ENCODE data around the gene LMF1. TPM values are rescaled to one million over a fixed set of nuclear protein-coding genes. Genes with fewer than 3 reads are reported as not detected.

LMF1 gene
- total and polyA plus RNA-seq, 9 of the 15 experiments (the other 6 are each of a cell fraction or from before 2014, with no cell fraction given), result 0.11 to 1.6 (median 0.55) TPM; not detected in 1

DNA sequence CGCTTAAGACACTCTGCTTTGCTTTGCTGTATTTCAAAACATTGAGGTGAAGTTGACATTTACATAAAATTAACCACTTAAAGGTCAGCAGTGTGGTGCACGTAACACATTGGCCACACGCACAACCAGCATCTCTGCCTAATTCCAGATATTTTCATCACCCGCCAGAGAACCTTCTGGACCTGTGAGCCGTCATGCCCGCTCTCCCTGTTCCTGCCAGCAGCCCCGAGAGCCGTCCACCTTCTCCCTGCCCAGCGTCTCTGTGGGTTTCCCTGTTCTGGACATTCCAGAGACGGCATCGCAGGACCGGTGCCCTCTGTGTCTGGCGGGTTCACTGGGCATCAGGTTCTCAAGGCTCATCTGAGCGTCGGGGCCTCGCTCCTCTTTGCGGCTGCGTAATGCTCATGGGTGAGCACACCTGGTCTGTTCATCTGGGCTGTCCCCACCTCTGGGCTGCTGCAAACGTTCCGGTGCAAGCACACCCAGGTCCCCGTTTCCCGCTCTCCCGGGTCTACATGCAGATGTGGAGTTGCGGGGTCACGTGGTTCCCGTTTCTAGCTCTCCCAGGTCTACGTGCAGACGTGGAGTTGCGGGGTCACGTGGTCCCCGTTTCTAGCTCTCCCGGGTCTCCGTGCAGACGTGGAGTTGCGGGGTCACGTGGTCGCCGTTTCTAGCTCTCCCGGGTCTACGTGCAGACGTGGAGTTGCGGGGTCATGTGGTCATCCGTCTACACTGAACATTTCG is 122.1 kb downstream of the LMF1 start (continued):
- peak; percentile 68 for TF ChIP-seq TFE3 (CRISPR knock-in tag; IDR thresholded peaks at IDR 0.05)

DNA sequence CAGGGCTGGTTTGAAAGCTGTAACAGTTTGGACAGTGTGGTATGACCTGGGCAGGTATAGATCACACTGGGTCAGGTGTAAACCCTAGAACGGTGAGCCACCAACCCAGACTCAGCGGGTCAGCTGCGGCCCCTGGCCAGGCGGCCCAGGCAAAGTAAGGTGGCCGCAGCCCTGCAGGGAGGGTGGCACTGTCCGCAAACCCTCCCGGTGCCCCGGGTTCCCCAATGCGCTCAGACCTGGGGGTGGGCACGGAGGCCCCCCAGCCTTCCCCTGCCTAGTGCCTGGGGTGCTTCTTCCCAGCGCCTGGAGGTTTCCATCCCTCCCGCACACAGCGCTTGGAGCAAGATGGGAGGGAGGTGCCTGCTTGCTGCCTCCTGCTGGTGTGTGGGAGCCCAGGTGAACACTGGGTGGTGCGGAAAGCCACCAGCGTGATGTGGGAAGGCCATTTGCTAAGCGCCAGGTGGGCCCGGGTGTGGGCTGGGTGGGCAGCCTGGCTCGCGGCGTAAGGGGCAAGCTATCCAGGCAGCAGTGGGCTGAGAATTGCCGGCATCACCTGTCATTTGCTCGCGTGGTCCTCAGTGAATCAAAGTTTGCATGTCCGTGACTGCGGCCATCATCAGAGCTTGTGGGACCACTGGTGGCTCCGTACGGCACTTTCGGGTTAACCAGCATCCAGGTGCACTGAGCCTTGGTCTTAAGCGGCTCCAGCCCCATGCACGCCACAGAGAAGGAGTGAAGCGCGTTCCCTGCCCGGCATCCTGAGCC is 122.9 kb downstream of the LMF1 start:
- Histone ChIP-seq H4K20me1 (replicated peaks; ENCODE audit: control insufficient read depth, insufficient read depth, low read length) (no peaks in the 10 kb centered on the region), H3K27ac (ENCODE audit: extremely low read depth, low read depth, low read length) (no peak overlapping the region), H3K4me1 (replicated peaks in 1 of 2; ENCODE audit: control insufficient read depth in 2 of 2, insufficient read depth in 2 of 2, low read length in 2 of 2) (peaks cover 0 to 34% of the 10 kb centered on the region in 2 experiments; a peak in 2 of 5 replicates), H3K36me3 (ENCODE audit: control insufficient read depth, insufficient read depth, low read length) (no peaks in the 10 kb centered on the region), H3K4me3 (no peak overlapping the region), H3K9me3 (replicated peaks; ENCODE audit: control insufficient read depth, insufficient read depth, low read depth, low read length) (no peaks in the 10 kb centered on the region; the same call in 1 of the 2 replicates), H3K9ac (ENCODE audit: insufficient read depth in 1 of 2, low read depth in 2 of 2, low read length in 2 of 2) (no peak overlapping the region), H3K79me2 (ENCODE audit: control insufficient read depth, insufficient read depth, low read length) (no peaks in the 10 kb centered on the region), H3K9me1 (ENCODE audit: control insufficient read depth, insufficient read depth, low read length) (no peaks in the 10 kb centered on the region), H3K27me3 (ENCODE audit: control insufficient read depth in 2 of 2, insufficient read depth in 2 of 2, low read length in 2 of 2) (peaks cover 49 to 94% of the 10 kb centered on the region in 2 experiments), H3K4me2 (ENCODE audit: insufficient read depth, low read length) (no peak overlapping the region), H2AFZ (ENCODE audit: low read depth, low read length) (no peak overlapping the region)
- 21% methylated on average over 33 of the region's 33 CpGs for WGBS (ENCODE audit: insufficient coverage, low coverage, missing lambda C conversion rate)
- ChIA-PET CTCF (ENCODE audit: low intra/inter-chr PET ratio) (no interaction called here), POLR2A (no interaction called here)
- BruUV-seq (replicated peaks), result no TSS peak
- intact Hi-C loops (cut with micrococcal nuclease), result no loop called here
- ATAC-seq, result no peak
- DNase-seq (ENCODE audit: extremely low read depth in 1 of 4, low spot score in 3 of 4), result no peak
- in situ Hi-C loops (cut with MboI), result no loop called here
- no peak for FAIRE-seq
- no peak for TF ChIP-seq FOXP1 (CRISPR knock-in tag; IDR thresholded peaks at IDR 0.05)
- no peak for TF ChIP-seq RFX5 (IDR thresholded peaks at IDR 0.05; ENCODE audit: low read depth, low read length)

All from K562 (cell line).